Activated CD4-positive, CD25-positive, alpha-beta regulatory T cell treated with anti-CD3 and anti-CD28 coated beads, Interleukin-2, amount 50 U/mL, for 72 hours (primary cell): ENCODE data around the gene FUZ.

Experiments
- DNase-seq: peaks from one replicate; pipeline ENCODE4 v3.0.0; 2021

FUZ gene

GRCh38 chr19:49802836-49803528 lies 10.1 kb downstream of the FUZ start:
- DNase-seq: no peak

GRCh38 chr19:49801966-49802661 lies 11.0 kb downstream of the FUZ start:
- DNase-seq: no peak

- DNase-seq: no peak
These were observed 11.6 kb downstream of the FUZ start for GRCh38 chr19:49801401-49801888.

- DNase-seq: no peak
These were observed 12.3 kb downstream of the FUZ start for GRCh38 chr19:49800771-49801170.

GRCh38 chr19:49799798-49800376 lies 13.2 kb downstream of the FUZ start:
- no peak for DNase-seq

- DNase-seq: no peak
These were observed 13.8 kb downstream of the FUZ start for GRCh38 chr19:49799271-49799797.

- DNase-seq: no peak
These were observed 14.5 kb downstream of the FUZ start for GRCh38 chr19:49798574-49798973.

- no peak for DNase-seq
These were observed 17.5 kb downstream of the FUZ start for GRCh38 chr19:49795615-49796014.

- DNase-seq: no peak
These were observed 19.6 kb downstream of the FUZ start for GRCh38 chr19:49793561-49793840.

- no peak for DNase-seq
These were observed 20.1 kb downstream of the FUZ start for GRCh38 chr19:49792829-49793560.

- no peak for DNase-seq
These were observed 21.2 kb downstream of the FUZ start for GRCh38 chr19:49791776-49792445.

GRCh38 chr19:49790866-49791265 lies 22.2 kb downstream of the FUZ start:
- no peak for DNase-seq

GRCh38 chr19:49788857-49789256 lies 24.2 kb downstream of the FUZ start:
- no peak for DNase-seq

GRCh38 chr19:49787746-49788145 lies 25.3 kb downstream of the FUZ start:
- DNase-seq: no peak

GRCh38 chr19:49786376-49786820 lies 26.7 kb downstream of the FUZ start:
- no peak for DNase-seq

- no peak for DNase-seq
These were observed 30.6 kb downstream of the FUZ start for GRCh38 chr19:49782515-49782914.

- DNase-seq: no peak
These were observed 31.7 kb downstream of the FUZ start for GRCh38 chr19:49781394-49781793.

- no peak for DNase-seq
These were observed 32.2 kb downstream of the FUZ start for GRCh38 chr19:49780861-49781260.

- DNase-seq: no peak
These were observed 33.1 kb downstream of the FUZ start for GRCh38 chr19:49779731-49780555.

GRCh38 chr19:49776371-49776764 lies 36.7 kb downstream of the FUZ start:
- no peak for DNase-seq

GRCh38 chr19:49775742-49776370 lies 37.2 kb downstream of the FUZ start:
- DNase-seq: no peak
